ENCODE results near the gene TBX4. TPM values are rescaled to one million over a fixed set of nuclear protein-coding genes. Genes with fewer than 3 reads are reported as not detected.

TBX4 gene
- total RNA-seq, 1 donor = under 0.01 TPM

GRCh38 chr17:61451538-61452300, 503 bp upstream of the TBX4 start:
- Histone ChIP-seq H3K27me3 (ENCODE audit: insufficient read depth, low read length) (peaks cover 94% of the 10 kb centered on the region), H3K9me3 (ENCODE audit: low read depth, low read length) (no peaks in the 10 kb centered on the region), H3K4me1 (ENCODE audit: insufficient read depth, low read length) (peaks cover 27% of the 10 kb centered on the region), H3K4me3 (ENCODE audit: low read length) (no peak overlapping the region)

GRCh38 chr17:61453566-61454380, 1.6 kb downstream of the TBX4 start:
- H3K4me3 ChIP-seq (ENCODE audit: low read length) = no peak overlapping the region
- peaks cover 28% of the 10 kb centered on the region for H3K4me1 ChIP-seq (ENCODE audit: insufficient read depth, low read length)
- H3K27me3 ChIP-seq (ENCODE audit: insufficient read depth, low read length) = peaks cover 92% of the 10 kb centered on the region
- H3K9me3 ChIP-seq (ENCODE audit: low read depth, low read length) = no peaks in the 10 kb centered on the region

GRCh38 chr17:61454381-61455323, 2.4 kb downstream of the TBX4 start:
- H3K9me3 ChIP-seq (ENCODE audit: low read depth, low read length) = no peaks in the 10 kb centered on the region
- peaks cover 94% of the 10 kb centered on the region for H3K27me3 ChIP-seq (ENCODE audit: insufficient read depth, low read length)
- no peak overlapping the region for H3K4me3 ChIP-seq (ENCODE audit: low read length)
- peaks cover 28% of the 10 kb centered on the region for H3K4me1 ChIP-seq (ENCODE audit: insufficient read depth, low read length)

- Histone ChIP-seq H3K9me3 (ENCODE audit: low read depth, low read length) (no peaks in the 10 kb centered on the region), H3K27me3 (ENCODE audit: insufficient read depth, low read length) (peaks cover 94% of the 10 kb centered on the region), H3K4me3 (ENCODE audit: low read length) (no peak overlapping the region), H3K4me1 (ENCODE audit: insufficient read depth, low read length) (peaks cover 28% of the 10 kb centered on the region)
Measured at GRCh38 chr17:61455324-61456060, 3.3 kb downstream of the TBX4 start.

GRCh38 chr17:61456061-61456681, 3.9 kb downstream of the TBX4 start:
- H3K4me1 ChIP-seq (ENCODE audit: insufficient read depth, low read length) = peaks cover 28% of the 10 kb centered on the region
- no peak overlapping the region for H3K4me3 ChIP-seq (ENCODE audit: low read length)
- no peaks in the 10 kb centered on the region for H3K9me3 ChIP-seq (ENCODE audit: low read depth, low read length)
- peaks cover 94% of the 10 kb centered on the region for H3K27me3 ChIP-seq (ENCODE audit: insufficient read depth, low read length)

- peaks cover 25% of the 10 kb centered on the region for H3K4me1 ChIP-seq (ENCODE audit: insufficient read depth, low read length)
- H3K4me3 ChIP-seq (ENCODE audit: low read length) = no peak overlapping the region
- no peaks in the 10 kb centered on the region for H3K9me3 ChIP-seq (ENCODE audit: low read depth, low read length)
- peaks cover 94% of the 10 kb centered on the region for H3K27me3 ChIP-seq (ENCODE audit: insufficient read depth, low read length)
Measured at GRCh38 chr17:61456688-61457225, 4.5 kb downstream of the TBX4 start.

DNA sequence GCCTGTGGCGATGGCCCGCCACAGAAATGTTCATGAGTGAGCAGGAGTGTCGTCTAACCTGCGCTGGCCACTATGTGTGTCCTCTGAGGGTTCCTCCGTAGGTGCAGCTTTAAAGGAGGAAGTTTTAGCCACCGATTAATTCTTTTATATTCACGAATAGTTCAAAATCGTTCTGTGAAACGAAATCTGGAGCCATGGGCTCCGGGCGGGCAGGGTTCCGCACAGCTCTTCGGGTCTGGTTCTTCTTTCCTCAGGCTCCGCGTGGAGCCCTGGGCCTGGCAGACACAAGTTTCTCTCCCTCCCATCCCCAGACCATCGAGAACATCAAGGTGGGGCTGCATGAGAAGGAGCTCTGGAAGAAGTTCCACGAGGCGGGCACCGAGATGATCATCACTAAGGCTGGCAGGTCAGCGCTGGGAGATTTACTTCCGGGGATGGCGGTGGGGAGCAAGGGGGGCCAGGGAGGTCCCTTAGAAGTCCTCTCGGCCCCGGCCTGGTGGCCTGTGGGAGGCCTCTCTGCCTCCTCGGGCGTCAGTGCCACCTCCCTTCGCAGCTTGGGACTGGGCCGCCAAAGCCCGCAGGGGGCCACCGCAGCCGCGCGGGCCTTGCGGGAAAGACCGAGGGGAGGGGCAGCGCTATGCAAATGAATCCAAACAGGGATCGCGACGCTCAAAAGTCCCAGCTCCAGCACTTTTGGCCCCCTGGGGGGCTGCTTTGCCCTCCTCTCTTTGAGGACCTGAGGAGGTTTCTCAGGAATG, 5.2 kb downstream of the TBX4 start:
- Histone ChIP-seq H3K4me1 (ENCODE audit: insufficient read depth, low read length) (peaks cover 18% of the 10 kb centered on the region), H3K27me3 (ENCODE audit: insufficient read depth, low read length) (peaks cover 92% of the 10 kb centered on the region), H3K4me3 (ENCODE audit: low read length) (no peak overlapping the region), H3K9me3 (ENCODE audit: low read depth, low read length) (no peaks in the 10 kb centered on the region)

GRCh38 chr17:61458000-61458399, 5.8 kb downstream of the TBX4 start:
- Histone ChIP-seq H3K4me3 (ENCODE audit: low read length) (no peak overlapping the region), H3K4me1 (ENCODE audit: insufficient read depth, low read length) (peaks cover 15% of the 10 kb centered on the region), H3K27me3 (ENCODE audit: insufficient read depth, low read length) (peaks cover 92% of the 10 kb centered on the region), H3K9me3 (ENCODE audit: low read depth, low read length) (no peaks in the 10 kb centered on the region)

DNA sequence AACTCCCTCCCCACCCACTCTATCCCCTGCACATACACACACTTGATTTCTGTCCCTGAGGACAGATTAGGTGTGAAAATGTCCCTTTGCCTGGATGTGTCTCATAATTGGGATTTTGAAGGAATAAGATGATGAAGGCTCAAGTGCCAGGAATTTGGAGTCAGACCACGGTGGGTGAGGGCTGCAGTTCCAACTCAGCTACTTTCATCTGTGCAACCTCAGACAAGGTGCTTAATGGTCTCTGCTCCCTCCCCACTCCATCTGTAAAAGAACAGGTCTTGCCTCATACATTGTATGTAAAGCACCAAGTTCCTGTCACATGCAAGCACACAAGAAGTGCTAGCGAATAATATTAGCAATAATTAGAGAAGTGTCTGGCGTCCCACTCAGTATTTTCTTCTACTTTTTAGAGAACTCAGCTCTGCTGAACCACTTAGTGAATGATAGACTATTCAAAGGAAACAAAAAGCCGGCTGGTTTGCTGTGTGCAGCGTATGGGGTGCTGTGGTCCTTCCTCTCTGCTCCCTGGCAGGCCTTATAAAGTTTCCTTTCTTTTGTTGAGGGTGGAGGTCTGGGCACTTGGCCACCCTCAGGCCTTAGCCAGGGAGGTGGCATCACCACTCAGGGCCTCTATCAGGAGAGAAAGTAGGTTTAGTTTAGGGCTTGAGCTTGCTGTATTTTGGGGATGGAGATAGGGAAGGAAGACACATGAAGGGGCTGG, 6.4 kb downstream of the TBX4 start:
- Histone ChIP-seq H3K27me3 (ENCODE audit: insufficient read depth, low read length) (peaks cover 90% of the 10 kb centered on the region), H3K4me1 (ENCODE audit: insufficient read depth, low read length) (peaks cover 15% of the 10 kb centered on the region), H3K9me3 (ENCODE audit: low read depth, low read length) (no peaks in the 10 kb centered on the region), H3K4me3 (ENCODE audit: low read length) (no peak overlapping the region)

DNA sequence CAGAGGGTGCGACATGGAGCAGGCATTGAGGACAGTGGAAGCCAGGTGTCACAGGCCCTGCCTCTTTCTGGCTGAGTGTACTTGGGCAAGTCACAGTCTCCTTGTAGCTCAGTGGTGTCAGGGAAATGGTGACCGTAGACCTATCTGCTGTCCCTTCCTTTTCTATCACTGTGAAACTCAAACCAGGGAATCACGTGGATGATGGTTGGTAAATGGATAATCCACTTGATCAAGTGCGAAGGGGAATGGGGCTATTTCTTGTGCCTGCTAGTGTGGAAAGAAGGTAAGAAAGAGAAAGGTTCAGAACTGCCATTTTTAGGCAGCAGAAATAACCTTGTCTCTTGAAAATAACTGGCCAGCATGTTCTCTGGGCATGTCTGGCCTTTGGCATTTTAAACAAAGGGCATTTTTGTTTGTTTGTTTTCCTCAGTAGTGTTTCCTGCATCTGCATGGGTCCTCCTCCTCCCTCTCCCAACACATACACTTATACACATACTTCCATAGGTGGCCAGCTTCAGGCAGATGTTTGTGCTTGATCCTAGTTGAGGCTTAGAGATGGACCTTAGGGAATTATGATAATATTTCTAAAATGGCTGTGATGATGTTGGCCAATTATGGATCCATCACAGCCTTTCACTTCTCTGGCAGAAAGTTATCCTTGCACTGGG, 7.1 kb downstream of the TBX4 start:
- H3K4me1 ChIP-seq (ENCODE audit: insufficient read depth, low read length) = peaks cover 13% of the 10 kb centered on the region
- H3K4me3 ChIP-seq (ENCODE audit: low read length) = no peak overlapping the region
- H3K9me3 ChIP-seq (ENCODE audit: low read depth, low read length) = no peaks in the 10 kb centered on the region
- peaks cover 83% of the 10 kb centered on the region for H3K27me3 ChIP-seq (ENCODE audit: insufficient read depth, low read length)

DNA sequence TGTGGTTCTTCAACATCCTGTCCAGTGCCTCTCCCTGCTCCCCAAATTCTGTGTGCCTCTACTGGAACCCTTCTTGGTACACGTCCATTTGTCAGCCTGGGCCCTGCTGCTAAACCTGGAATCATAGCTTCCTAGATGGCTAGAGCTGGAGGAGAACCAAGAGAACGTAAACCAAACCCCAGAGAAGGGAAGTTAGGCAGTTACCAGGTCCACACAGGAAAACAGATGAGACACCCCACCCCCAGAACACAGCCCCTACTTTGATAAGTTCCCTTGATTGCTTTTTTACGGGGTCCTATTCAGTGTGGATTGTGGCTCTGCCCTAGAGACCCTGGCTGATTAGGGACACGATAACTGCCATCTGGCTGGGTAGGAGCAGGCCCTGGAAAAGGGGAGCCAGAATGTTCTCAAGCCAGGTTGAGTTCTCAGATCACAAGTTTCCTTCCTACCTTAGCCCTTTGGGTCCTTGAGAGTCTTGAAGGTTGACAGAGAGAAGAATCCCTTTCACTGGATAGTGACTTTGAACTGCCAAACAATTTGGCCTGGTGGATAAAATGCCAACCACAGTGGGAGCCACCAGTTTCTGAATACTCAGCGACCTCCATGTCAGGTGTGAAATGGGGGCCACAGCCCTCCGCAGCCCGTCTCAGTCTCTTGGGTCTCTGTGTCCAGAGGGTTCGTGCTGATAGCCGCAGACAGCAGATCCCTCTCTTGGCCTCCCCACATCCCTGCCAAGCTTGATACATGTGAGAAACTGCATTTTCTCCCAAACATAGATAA, 7.9 kb downstream of the TBX4 start:
- no peak overlapping the region for H3K4me3 ChIP-seq (ENCODE audit: low read length)
- peaks cover 75% of the 10 kb centered on the region for H3K27me3 ChIP-seq (ENCODE audit: insufficient read depth, low read length)
- H3K9me3 ChIP-seq (ENCODE audit: low read depth, low read length) = no peaks in the 10 kb centered on the region
- peaks cover 5% of the 10 kb centered on the region for H3K4me1 ChIP-seq (ENCODE audit: insufficient read depth, low read length)

Data from mononuclear cell (primary cell).